Measurements from ENCODE around the gene OR10H5.

Gene OR10H5

GRCh38 chr19:15846923-15847322 lies 59.5 kb downstream of the OR10H5 start:
- no peak for DNase-seq (ENCODE audit: low read depth)

GRCh38 chr19:15850385-15850784 lies 62.9 kb downstream of the OR10H5 start:
- DNase-seq (ENCODE audit: low read depth) = no peak
